Measurements from ENCODE around the gene RBM33. TPM values are rescaled to one million over a fixed set of nuclear protein-coding genes. Genes with fewer than 3 reads are reported as not detected.
A peak's percentile ranks its signal among the peaks of the same experiment; 100 is the strongest.

RBM33 gene
- total RNA-seq, 4 donors from 2014 or later: 62.8 to 129 (median 92.8) TPM

DNA sequence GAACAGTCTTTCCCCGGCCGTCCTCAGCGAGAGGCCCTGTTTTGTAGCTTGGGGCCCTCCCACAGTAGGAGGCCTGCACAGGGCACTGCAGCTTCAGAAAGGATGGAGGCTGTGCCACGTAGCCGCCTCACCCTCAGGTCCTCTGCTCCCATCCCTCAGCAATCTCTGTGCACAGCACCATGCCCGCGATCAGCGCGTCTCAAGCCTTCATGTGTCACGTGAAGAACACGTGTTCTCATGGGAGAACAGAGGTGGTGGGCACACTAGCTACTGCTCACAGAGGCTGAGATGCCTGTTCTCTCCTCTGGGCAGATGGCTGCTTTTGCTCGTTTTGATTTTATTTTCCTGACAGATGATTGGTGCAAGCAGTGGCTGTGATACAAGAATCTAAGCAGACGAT is 176.3 kb downstream of the RBM33 start:
- Histone ChIP-seq H3K4me1 (peaks cover 0 to 4% (median 0%) of the 10 kb centered on the region in 4 donors), H3K4me3 (no peak overlapping the region), H3K36me3 (no peaks in the 10 kb centered on the region), H3K27me3 (peaks cover 28% of the 10 kb centered on the region), H3K9me3 (no peaks in the 10 kb centered on the region), H3K27ac (no peak overlapping the region)
- 84 to 100% methylated on average over 1 to 13 of the region's 13 CpGs for WGBS, 2 donors (ENCODE audit: low coverage in 1 of 2)
- DNase-seq: no peak
- intact Hi-C loops (cut with DNase I; ENCODE audit: low total_unique reads): no loop called here
- in situ Hi-C loops (cut with MboI; ENCODE audit: low pct_ligation_motif_present in 1 of 4, low pct_unique_long_range_greater_than_20kb in 1 of 4, low sequenced_read_pairs in 3 of 4): loop anchor here in 2 of 4 donors (25.0 kb wide), 2 partner anchors 642 to 992 kb away; no protein-coding TSS in a partner anchor
- no peak for TF ChIP-seq POLR2AphosphoS5 (IDR thresholded peaks at IDR 0.05)
- no peak for TF ChIP-seq EP300 (IDR thresholded peaks at IDR 0.05; ENCODE audit: low read depth)
- TF ChIP-seq, protein P1, sequence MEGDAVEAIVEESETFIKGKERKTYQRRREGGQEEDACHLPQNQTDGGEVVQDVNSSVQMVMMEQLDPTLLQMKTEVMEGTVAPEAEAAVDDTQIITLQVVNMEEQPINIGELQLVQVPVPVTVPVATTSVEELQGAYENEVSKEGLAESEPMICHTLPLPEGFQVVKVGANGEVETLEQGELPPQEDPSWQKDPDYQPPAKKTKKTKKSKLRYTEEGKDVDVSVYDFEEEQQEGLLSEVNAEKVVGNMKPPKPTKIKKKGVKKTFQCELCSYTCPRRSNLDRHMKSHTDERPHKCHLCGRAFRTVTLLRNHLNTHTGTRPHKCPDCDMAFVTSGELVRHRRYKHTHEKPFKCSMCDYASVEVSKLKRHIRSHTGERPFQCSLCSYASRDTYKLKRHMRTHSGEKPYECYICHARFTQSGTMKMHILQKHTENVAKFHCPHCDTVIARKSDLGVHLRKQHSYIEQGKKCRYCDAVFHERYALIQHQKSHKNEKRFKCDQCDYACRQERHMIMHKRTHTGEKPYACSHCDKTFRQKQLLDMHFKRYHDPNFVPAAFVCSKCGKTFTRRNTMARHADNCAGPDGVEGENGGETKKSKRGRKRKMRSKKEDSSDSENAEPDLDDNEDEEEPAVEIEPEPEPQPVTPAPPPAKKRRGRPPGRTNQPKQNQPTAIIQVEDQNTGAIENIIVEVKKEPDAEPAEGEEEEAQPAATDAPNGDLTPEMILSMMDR (IDR thresholded peaks at IDR 0.05): no peak
- no peak for TF ChIP-seq POLR2A (IDR thresholded peaks at IDR 0.05)

DNA sequence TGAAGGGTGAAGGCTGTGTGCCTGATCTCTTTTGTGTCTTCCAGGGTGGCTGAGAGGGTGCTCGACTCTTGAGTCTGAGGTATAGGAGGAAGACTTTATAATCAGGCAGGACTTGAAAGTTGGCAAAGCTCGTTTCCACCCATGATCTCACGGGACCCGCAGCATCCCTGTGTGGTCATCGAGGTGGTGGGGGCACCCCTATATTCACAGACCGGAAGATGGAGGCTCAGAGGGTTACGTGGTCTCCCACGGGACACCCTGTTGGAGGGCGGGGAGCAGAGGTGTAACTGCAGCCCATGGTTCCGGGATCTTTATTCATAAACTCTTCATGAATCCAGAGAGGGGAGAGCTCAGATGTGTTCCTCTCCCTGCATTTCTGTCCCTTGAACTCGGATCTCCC is 177.4 kb downstream of the RBM33 start:
- no peak for TF ChIP-seq POLR2AphosphoS5 (IDR thresholded peaks at IDR 0.05)
- no peak for TF ChIP-seq EP300 (IDR thresholded peaks at IDR 0.05; ENCODE audit: low read depth)
- TF ChIP-seq, protein P1 (IDR thresholded peaks at IDR 0.05): no peak
- no peak for TF ChIP-seq POLR2A (IDR thresholded peaks at IDR 0.05)
- H3K27ac ChIP-seq: no peak overlapping the region
- H3K4me3 ChIP-seq: no peak overlapping the region
- H3K9me3 ChIP-seq: no peaks in the 10 kb centered on the region
- intact Hi-C loops (cut with DNase I; ENCODE audit: low total_unique reads) (no loop called here), in situ Hi-C loops (cut with MboI; ENCODE audit: low pct_ligation_motif_present in 1 of 4, low pct_unique_long_range_greater_than_20kb in 1 of 4, low sequenced_read_pairs in 3 of 4) (loop anchor here in 2 of 4 donors (25.0 kb wide), 2 partner anchors 640 to 990 kb away; no protein-coding TSS in a partner anchor)
- H3K36me3 ChIP-seq: no peaks in the 10 kb centered on the region
- peaks cover 0 to 4% (median 0%) of the 10 kb centered on the region in 4 donors for H3K4me1 ChIP-seq
- no peak for DNase-seq
- peaks cover 21% of the 10 kb centered on the region for H3K27me3 ChIP-seq
- 60 to 80% methylated on average over 1 to 11 of the region's 11 CpGs for WGBS, 2 donors (ENCODE audit: low coverage in 1 of 2)

DNA sequence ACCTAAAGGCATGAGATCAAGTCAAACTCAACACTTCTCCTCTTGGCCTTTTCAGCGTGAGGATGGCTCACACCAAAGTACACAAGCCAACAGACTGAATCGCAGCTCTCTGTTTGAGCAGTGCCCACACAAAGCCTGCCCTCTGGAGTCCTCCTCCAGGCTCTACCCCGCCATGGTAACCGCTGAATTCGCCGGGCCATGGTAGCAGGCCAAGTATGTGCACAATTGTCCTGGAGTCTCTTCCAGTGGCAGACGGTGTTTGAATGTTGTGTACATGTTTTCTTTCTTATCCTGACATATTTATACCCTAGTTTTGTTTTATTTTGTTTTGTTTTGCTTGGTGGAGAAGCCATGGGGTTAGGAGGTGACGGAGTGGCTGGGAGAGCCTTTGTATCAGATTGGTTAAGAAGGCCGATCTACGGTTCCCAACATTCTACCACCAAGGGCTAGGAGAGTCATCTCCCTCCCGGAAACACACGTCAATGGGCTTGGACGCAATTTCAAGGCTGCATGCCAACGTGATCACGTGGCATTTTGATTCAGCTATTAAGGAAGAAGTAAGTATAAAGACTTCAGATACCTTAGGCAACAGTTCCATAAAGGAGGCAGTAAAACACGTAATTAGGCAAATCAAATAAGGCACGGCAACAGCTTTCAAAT is 179.9 kb downstream of the RBM33 start:
- in situ Hi-C loops (cut with MboI; ENCODE audit: low pct_ligation_motif_present in 1 of 4, low pct_unique_long_range_greater_than_20kb in 1 of 4, low sequenced_read_pairs in 3 of 4) (loop anchor here in 2 of 4 donors (25.0 kb wide), 2 partner anchors 638 to 988 kb away; no protein-coding TSS in a partner anchor), intact Hi-C loops (cut with DNase I; ENCODE audit: low total_unique reads) (no loop called here)
- Histone ChIP-seq H3K4me1 (peaks cover 0 to 4% (median 0%) of the 10 kb centered on the region in 4 donors), H3K36me3 (no peaks in the 10 kb centered on the region), H3K27ac (peak overlapping the region in 1 of 4 donors; percentile 32), H3K4me3 (no peak overlapping the region), H3K27me3 (peaks cover 14% of the 10 kb centered on the region), H3K9me3 (no peaks in the 10 kb centered on the region)
- peak; percentile 87 for DNase-seq
- 51 to 76% methylated on average over 6 to 17 of the region's 17 CpGs for WGBS, 2 donors (ENCODE audit: low coverage in 1 of 2)
- TF ChIP-seq POLR2AphosphoS5 (IDR thresholded peaks at IDR 0.05): peak in 1 of 3 donors; percentile 10
- no peak for TF ChIP-seq POLR2A (IDR thresholded peaks at IDR 0.05)
- TF ChIP-seq, protein P1 (IDR thresholded peaks at IDR 0.05): no peak

DNA sequence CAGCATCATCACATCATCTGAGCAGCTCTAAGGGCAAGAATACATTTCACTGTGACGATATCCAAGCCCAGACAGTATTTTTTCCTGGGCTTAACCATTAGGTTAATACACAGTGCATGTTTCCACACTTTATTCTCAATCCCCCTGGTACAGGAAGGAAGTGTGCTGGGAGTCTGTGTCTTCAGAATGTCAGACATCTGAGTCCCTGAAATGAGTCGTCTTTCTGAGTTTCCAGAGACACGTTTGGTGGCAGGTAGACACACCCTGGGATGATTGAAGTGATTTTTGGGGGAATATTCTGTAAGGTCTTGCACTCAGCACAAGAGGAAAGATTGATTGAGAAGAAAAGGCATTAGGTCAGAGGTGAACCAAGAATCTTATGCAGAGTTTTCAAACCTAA is 180.9 kb downstream of the RBM33 start:
- no peaks in the 10 kb centered on the region for H3K36me3 ChIP-seq
- intact Hi-C loops (cut with DNase I; ENCODE audit: low total_unique reads): no loop called here
- H3K9me3 ChIP-seq: no peaks in the 10 kb centered on the region
- in situ Hi-C loops (cut with MboI; ENCODE audit: low pct_ligation_motif_present in 1 of 4, low pct_unique_long_range_greater_than_20kb in 1 of 4, low sequenced_read_pairs in 3 of 4): no loop called here
- no peak for DNase-seq
- no peak overlapping the region for H3K4me3 ChIP-seq
- peaks cover 0 to 4% (median 0%) of the 10 kb centered on the region in 4 donors for H3K4me1 ChIP-seq
- peaks cover 13% of the 10 kb centered on the region for H3K27me3 ChIP-seq
- H3K27ac ChIP-seq: peak overlapping the region in 1 of 4 donors; percentile 32
- 8 to 46% methylated on average over 2 to 3 of the region's 3 CpGs for WGBS, 2 donors (ENCODE audit: low coverage in 1 of 2)
- TF ChIP-seq, protein P1 (IDR thresholded peaks at IDR 0.05): no peak
